ENCODE measurements around the gene NRXN3. TPM values are rescaled to one million over a fixed set of nuclear protein-coding genes. Genes with fewer than 3 reads are reported as not detected.
A peak's percentile ranks its signal among the peaks of the same experiment; 100 is the strongest.

The NRXN3 gene
- total and polyA plus RNA-seq, 7 donors: 0.06 to 0.74 (median 0.15) TPM

DNA sequence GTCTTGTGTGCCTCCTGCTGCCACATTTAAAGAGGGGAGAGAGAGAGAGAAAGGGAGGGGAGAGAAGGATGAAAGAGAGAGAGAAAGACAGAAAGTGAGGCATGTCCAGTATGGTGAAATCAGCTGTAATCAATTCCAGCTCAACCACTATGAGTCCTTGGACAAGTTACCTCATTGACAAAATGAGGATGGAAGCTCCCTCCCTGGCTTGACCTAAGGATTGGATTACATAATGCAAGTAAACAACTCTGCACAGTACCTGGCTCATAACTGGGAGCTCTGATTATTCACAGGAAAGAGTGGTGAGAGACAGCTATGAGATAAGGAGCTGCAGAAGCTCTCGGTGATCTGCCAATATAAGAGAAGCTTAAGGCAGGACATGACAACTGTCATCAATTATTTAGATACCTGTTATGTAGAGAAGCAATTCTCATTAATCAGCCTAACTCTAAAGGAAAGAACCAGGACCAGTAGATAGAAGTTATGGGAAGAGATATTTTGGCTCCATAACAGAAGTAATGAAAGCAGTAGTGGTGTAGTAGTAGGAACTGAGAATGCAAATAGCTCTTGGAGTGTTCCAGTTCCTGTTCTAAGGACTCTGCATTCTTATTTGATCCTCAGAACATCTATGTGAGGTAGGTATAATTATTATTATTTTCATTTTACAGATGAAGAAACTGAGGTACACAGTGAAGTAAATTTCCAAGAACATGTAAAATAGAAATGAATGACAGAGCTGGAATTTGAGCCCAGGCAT, 1249.6 kb downstream of the NRXN3 start:
- Histone ChIP-seq H3K9me3 (no peaks in the 10 kb centered on the region), H3K27me3 (ENCODE audit: insufficient read depth in 3 of 3, low read length in 2 of 3) (no peaks in the 10 kb centered on the region), H3K4me3 (no peak overlapping the region), H3K4me1 (peaks cover 10% of the 10 kb centered on the region), H3K36me3 (ENCODE audit: insufficient read depth in 1 of 2, low read depth in 1 of 2) (no peaks in the 10 kb centered on the region), H3K27ac (peak overlapping the region; percentile 78)
- intact Hi-C loops (cut with DNase I): loop anchor here in 1 of 2 donors (5.0 kb wide), 1 partner anchor 142 kb away; no protein-coding TSS in a partner anchor
- peak; percentile 27 to 85 (median 64) for ATAC-seq
- no peak for DNase-seq
- 32 to 41% (median 36%) methylated on average over 1 of the region's 1 CpG for WGBS, 3 donors
- TF ChIP-seq, protein P1, sequence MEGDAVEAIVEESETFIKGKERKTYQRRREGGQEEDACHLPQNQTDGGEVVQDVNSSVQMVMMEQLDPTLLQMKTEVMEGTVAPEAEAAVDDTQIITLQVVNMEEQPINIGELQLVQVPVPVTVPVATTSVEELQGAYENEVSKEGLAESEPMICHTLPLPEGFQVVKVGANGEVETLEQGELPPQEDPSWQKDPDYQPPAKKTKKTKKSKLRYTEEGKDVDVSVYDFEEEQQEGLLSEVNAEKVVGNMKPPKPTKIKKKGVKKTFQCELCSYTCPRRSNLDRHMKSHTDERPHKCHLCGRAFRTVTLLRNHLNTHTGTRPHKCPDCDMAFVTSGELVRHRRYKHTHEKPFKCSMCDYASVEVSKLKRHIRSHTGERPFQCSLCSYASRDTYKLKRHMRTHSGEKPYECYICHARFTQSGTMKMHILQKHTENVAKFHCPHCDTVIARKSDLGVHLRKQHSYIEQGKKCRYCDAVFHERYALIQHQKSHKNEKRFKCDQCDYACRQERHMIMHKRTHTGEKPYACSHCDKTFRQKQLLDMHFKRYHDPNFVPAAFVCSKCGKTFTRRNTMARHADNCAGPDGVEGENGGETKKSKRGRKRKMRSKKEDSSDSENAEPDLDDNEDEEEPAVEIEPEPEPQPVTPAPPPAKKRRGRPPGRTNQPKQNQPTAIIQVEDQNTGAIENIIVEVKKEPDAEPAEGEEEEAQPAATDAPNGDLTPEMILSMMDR (IDR thresholded peaks at IDR 0.05): no peak

DNA sequence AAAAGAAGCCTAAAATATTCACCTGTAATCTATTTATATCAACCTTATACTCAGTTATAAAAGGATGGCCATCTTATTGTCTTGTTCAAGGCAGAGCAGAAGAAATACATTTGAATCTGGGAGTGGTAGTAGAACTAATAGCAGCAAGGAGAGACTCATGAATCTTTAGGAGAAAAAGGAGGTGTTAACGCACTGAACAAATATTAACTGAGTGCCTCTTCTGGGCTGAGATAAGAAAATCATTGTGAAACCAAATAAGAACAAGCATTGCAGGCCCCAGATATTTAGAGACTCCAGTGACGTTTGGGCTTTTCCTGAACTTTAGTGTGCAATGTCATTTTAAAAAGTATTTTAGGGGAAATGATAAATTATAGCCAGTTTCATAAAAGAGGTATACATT, 1250.6 kb downstream of the NRXN3 start:
- H3K36me3 ChIP-seq (ENCODE audit: insufficient read depth in 1 of 2, low read depth in 1 of 2): no peaks in the 10 kb centered on the region
- TF ChIP-seq, protein P1 (IDR thresholded peaks at IDR 0.05): no peak
- H3K9me3 ChIP-seq: no peaks in the 10 kb centered on the region
- whole genome bisulfite sequencing, 3 donors: 46 to 49% (median 47%) methylated on average over 2 of the region's 2 CpGs
- H3K4me3 ChIP-seq: no peak overlapping the region
- H3K27ac ChIP-seq: peak overlapping the region; percentile 78
- H3K27me3 ChIP-seq (ENCODE audit: insufficient read depth in 3 of 3, low read length in 2 of 3): no peaks in the 10 kb centered on the region
- peaks cover 10% of the 10 kb centered on the region for H3K4me1 ChIP-seq
- intact Hi-C loops (cut with DNase I): no loop called here
- no peak for ATAC-seq
- DNase-seq: no peak

DNA sequence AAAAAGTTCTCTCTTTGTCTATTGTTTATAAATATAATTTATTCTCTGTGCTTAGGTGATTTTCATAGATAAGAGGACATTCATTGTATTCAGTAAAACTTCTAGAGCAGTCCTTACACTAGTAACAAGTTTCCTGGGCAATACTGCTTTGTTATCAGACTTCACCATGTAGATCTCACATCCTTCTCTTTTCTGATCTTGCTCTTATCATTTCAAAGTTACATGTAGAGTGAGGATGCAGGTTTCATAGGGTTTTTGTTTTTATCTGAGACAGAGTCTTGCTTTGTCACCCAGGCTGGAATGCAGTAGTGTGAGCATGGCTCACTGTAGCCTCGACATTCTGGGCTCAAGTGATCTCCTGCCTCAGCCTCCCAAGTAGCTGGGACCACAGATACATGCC, 1251.6 kb downstream of the NRXN3 start:
- Histone ChIP-seq H3K9me3 (no peaks in the 10 kb centered on the region), H3K27ac (peak overlapping the region; percentile 78), H3K27me3 (ENCODE audit: insufficient read depth in 3 of 3, low read length in 2 of 3) (no peaks in the 10 kb centered on the region), H3K4me1 (peaks cover 10% of the 10 kb centered on the region), H3K4me3 (no peak overlapping the region), H3K36me3 (ENCODE audit: insufficient read depth in 1 of 2, low read depth in 1 of 2) (no peaks in the 10 kb centered on the region)
- intact Hi-C loops (cut with DNase I): no loop called here
- no peak for ATAC-seq
- DNase-seq: no peak
- TF ChIP-seq, protein P1 (IDR thresholded peaks at IDR 0.05): no peak
- 69 to 86% (median 84%) methylated on average over 1 of the region's 1 CpG for WGBS, 3 donors

DNA sequence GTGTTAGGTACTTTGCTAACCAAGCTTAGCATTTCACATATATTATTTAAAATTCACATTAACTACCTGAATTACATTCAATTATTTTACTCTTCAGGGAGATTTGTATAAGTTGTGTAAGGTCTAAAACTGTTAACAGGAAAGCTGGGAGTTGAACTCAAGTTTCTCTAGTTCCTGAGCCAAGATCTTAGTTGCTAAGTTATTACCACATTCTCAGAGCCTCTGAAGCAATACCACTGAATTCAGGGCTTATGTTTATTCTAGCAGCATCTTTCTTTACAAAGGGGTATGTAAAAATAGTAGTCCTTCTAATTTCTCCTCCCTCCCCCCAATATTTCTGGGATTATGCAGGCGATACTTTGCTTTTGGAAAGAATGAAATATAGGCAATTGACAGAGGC, 1254.3 kb downstream of the NRXN3 start:
- intact Hi-C loops (cut with DNase I): no loop called here
- Histone ChIP-seq H3K4me1 (peaks cover 10% of the 10 kb centered on the region), H3K4me3 (no peak overlapping the region), H3K36me3 (ENCODE audit: insufficient read depth in 1 of 2, low read depth in 1 of 2) (no peaks in the 10 kb centered on the region), H3K9me3 (no peaks in the 10 kb centered on the region), H3K27ac (no peak overlapping the region), H3K27me3 (ENCODE audit: insufficient read depth in 3 of 3, low read length in 2 of 3) (no peaks in the 10 kb centered on the region)
- 89 to 97% (median 95%) methylated on average over 1 of the region's 1 CpG for WGBS, 3 donors
- ATAC-seq (no peak), DNase-seq (no peak)
- TF ChIP-seq, protein P1 (IDR thresholded peaks at IDR 0.05): no peak

Data from psoas muscle (tissue), 8 donors.